HL-60/S4 treated with retinoic acid at 250 ng/mL for 4 days and 3 days (cell line): ENCODE results near the gene ANKMY1.

Source experiments
- in situ Hi-C: fragments of 300-500 bp; cut with MboI; formaldehyde crosslinking; loops from 2 replicates; pipeline ENCODE4 v1.7.0; 2022; ENCODE audit warnings: low sequenced_read_pairs

Gene ANKMY1

DNA sequence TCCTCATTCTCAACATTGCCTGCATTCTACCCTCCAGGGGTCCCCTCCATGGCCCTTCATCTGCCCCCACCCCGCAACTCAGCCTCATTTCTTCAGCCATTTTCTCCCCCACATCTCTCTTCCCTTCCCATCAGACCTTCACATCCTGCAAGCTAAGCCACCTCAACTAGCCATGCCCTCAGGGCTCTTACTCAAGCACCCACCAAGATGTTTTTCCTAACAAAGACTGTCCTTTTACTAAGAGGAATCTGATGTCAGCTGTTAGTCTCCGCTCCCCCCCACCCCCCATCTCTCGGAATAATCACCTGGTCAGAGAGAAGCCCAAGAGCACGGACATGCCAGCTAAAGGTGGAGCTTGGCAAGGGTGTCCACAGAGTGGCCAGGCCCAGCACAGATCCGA lies 24.0 kb upstream of the ANKMY1 start:
- in situ Hi-C loops = no loop called here

DNA sequence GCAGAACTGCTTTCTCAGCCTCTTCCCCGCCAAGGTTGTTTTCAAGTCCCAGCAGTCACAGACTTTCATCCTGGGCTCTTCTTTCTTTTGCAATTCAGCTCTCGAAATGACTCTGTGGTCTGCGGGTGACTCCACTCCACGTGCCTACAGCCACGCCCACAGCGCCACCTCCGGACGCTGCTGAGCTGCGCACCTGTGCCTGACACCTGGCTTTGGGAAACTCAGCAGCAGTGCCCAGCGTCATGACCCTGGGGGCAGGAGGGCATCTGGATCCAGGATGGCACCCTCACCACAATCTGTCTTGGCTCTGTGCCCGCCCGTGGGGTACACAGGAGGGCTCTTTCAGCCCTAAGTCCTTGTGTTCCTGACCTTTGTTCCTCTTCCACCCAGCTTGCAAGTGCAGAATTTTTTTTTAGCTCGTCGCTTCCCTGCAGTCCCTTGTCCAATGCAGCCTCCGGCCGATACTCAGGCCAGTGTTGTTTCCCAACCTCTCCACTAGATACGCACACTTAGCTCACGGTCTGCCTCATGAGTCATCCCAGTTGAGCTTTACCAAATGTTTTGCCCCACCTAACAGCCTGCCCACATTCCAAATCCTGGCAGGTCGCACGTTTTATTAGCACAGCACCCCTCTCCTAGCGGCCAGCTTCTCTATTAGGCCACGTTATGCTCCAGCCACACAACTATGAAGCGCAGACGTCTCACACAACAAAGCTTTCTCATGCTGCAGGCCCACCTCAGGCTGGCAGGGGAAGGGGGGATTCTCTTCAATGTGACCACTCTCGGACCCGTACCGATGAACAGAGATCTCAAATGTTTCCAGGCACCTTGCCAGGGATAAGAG lies 22.2 kb upstream of the ANKMY1 start:
- in situ Hi-C loops = no loop called here

DNA sequence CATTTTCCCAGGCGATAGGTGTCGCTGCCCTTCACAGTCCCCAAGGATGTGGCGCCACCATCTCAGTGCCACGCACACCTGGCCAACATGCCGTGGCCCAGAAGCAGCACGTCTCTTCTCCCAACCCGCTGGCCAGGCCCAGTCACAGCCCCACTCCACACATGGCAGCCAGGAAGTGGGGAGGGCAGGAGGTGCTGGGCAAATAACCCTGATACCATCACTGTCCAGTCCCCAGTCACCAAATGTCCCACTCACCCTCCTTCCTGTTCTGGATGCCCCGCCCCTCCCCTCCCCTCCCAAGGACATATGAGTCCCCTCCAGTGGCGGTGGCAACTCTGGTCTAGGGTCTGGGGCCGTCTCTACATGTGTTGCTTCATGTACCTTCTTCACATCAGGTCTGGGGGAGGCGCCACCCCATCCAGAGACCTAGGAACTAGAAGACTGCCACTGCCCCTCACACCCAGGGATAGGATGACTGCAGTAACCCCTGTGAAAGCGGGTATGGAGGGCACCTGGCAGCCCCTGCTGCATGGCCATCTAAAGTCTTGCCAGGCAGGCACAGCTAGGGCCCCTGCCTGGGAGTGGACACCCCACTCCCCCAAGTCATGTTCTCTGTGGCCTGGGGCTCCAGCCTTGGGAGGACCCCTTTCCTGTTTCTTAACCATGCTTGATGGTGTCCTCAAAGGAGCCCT lies 21.4 kb upstream of the ANKMY1 start:
- in situ Hi-C loops = no loop called here

DNA sequence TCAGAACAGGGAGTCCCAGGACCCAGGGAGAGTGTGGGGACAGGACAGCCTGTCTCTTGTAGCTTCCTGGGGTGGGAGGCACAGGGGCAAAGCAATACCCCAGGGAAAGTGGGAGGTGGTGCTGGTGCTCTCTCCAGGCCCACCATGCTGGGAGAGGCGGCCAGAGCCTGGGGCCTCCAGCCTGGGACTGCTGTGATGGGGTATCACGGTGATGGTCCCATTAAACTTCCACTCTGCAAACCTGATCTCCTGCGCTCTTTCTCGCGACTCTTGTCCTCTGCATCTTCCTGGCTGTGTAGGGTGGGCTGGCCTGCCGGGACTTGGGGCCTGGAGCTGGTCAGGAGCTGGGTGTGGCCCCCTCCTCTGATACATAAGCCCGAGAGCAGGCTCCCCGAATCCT lies 20.7 kb upstream of the ANKMY1 start:
- in situ Hi-C loops = no loop called here

DNA sequence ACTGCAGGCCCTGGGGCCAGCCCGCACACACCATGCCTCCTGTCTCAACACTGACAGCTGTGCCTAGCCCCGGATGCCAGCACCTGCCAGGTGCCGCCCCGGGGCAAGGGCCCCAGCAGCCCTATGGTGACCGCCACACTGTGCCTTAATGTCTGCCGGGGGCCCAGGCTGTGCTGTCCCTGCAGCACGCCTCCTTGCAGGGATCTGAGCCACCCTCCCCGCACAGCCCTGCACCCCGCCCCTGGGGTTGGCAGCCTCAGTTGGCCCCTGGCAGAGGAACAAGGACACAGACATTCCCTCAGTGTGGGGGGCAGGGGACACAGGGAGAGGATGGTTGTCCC lies 20.3 kb upstream of the ANKMY1 start:
- in situ Hi-C loops = no loop called here

DNA sequence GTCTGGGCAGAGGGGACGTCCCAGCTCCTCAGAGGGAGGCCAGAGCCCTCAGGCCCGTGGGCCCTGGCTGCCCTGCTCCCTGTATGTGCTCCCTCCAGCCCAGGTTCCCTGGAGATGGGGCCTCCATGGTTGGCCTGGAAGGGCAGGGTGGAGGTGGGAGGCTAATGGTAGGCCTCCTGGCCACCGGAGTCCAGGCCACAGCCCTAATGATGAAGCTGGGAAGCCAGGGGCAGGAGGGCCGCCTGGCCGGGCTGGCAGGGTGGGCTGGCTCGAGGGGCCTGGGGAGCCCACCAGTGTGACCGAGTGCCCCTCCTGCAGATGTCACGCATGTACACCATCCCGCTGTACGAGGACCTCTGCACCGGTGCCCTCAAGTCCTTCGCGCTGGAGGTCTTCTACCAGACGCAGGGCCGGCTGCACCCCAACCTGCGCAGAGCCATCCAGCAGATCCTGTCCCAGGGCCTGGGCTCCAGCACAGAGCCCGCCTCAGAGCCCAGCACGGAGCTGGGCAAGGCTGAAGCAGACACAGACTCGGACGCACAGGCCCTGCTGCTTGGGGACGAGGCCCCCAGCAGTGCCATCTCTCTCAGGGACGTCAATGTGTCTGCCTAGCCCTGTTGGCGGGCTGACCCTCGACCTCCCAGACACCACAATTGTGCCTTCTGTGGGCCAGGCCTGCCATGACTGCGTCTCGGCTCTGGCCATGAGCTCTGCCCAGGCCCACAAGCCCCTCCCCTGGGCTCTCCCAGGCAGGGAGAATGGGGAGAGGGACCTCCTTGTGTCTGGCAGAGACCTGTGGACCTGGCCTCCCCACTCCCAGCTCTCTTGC lies 19.7 kb upstream of the ANKMY1 start:
- in situ Hi-C loops = no loop called here

DNA sequence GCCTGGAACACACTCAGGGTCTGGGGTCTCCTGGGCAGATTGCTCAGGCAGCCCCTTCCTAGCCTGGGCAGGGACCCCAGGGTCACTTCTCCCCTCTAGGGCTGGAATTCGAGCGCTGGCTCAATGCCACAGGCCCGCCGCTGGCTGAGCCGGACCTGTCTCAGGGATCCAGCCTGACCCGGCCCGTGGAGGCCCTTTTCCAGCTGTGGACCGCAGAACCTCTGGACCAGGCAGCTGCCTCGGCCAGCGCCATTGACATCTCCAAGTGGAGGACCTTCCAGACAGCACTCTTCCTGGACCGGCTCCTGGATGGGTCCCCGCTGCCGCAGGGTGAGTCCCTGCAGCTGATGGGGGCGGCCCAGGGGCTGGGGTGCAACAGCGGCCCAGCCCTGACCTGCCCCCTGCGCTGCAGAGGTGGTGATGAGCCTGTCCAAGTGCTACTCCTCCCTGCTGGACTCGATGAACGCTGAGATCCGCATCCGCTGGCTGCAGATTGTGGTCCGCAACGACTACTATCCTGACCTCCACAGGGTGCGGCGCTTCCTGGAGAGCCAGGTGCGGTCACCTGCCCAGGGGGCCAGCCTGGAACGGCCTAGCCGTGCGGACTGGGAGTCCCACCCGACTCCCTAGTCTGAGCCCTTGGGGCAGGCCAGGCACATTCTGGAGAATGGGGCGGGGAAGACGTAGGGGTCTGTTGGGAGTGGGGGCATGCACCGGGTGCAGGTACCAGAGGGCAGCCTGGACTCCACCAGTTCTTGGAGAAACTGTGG lies 18.8 kb upstream of the ANKMY1 start:
- in situ Hi-C loops = no loop called here

DNA sequence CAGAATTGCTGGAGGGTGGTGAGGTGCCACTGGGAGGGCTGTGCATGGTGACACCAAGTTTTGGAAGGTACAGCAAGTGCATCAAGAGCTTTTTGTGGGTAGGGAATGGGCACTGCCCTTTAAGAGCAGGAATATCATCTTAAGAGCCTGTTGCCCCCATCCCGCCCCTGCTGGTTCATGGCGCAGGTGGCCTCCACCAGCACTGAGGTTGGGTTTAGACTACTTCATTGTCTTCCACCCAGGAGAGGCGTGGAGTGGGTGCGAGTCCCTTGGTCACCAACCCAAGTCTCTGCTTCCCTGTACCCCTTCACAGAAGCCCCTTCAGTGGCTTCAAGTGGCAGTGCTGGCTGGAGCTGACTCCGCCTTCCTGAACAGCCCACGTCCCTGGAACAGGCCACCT lies 18.2 kb upstream of the ANKMY1 start:
- in situ Hi-C loops = no loop called here

DNA sequence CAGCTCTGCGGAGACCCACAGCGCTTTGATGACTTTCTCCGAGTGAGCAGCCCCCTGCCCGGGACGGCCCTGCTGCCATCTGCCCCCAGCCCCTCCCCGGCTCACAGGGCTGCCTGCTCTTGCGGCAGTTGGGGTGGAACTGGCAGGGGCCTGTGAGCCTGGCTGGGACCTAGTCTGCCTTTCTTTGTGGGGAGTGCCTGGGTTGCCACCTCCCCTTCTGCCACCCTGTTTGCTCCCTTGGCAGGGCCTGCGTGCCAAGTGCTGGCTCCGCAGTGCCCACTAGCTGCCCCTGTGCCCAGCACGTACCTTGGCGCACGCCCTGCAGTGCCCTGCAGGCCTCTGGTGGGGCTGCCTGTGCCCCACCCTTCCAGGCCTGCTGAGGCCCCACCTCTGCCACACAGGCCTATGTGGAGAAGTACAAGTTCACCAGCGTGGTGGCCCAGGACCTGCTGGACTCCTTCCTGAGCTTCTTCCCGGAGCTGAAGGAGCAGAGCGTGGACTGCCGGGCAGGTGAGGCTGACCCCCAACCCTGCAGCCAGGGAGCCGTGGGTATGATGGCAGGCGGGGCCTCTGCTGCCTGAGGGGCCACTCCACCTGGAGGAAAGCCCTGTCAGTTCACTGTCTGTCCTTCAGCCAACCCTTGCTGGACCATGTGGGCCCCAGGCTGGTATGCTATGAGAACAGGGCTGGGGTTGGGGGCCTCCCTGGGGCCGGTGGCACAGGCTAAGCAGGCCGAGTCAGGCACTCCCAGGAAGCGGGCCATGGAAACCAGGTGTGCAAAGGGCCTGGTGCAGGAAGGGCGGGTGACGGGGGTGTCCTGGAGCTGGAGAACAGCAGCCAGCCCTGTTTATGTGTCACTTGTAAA lies 17.5 kb upstream of the ANKMY1 start:
- in situ Hi-C loops = no loop called here

DNA sequence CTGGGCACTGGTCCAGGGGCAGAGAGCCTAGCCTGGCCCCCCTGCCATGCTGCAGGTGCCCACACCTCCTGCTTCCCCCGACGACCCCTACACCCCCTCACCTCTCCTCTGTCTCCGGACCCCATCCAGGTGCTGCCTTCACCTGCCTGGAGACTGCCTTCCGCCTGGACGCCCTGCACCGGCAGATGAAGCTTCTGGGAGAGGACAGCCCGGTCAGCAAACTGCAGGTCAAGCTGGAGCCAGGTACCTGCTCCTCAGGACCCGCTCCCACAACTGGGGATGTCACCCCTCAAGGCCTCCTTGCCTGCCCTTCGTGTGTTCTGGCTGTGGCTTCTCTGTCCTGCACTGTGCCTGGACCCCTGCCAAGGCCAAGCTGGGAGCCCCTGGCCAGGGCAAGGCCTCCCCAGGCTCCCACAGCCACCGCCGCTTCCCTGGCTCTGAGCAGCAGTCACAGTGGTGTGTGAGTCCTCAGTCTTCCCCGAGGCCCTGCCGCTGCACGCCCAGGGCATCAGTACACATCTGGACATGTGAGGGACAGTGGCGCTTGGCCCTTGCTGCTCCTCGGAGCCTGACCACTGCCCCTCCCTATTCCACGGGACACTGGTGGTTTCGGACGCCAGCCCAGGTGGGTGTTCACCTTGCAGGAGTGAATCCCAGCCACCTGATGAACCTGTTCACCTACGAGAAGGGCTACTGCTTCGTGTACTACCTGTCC lies 16.8 kb upstream of the ANKMY1 start:
- in situ Hi-C loops = no loop called here

DNA sequence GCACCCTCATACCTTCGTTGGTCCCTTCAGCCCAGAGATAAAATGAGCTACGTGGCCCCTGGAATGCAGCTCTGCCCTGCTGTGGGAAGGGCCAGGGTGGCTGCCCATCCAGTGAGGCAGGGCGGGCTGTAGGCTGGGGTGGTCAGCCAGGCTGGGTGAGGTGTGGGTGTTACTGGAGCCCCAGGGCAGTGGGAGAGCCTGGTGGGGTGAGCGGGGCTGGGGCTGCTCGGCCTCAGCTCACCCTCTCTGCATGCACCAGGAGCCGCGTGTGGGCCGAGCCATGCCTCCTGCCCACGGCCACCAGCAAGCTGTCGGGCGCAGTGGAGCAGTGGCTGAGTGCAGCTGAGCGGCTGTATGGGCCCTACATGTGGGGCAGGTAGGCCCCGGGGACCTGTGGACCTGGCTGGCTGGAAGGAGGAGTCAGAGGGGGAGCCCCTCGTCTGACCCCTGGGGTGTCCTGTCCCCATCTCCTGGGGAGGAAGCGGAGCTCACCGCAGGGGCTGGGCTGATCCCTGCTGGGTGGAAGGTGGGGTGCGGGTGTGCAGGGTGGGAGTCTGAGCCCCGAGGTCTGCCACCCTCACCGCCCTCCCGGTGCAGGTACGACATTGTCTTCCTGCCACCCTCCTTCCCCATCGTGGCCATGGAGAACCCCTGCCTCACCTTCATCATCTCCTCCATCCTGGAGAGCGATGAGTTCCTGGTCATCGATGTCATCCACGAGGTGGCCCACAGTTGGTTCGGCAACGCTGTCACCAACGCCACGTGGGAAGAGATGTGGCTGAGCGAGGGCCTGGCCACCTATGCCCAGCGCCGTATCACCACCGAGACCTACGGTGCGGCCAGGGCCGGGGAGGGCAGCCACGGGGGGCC lies 16.0 kb upstream of the ANKMY1 start:
- in situ Hi-C loops = no loop called here

DNA sequence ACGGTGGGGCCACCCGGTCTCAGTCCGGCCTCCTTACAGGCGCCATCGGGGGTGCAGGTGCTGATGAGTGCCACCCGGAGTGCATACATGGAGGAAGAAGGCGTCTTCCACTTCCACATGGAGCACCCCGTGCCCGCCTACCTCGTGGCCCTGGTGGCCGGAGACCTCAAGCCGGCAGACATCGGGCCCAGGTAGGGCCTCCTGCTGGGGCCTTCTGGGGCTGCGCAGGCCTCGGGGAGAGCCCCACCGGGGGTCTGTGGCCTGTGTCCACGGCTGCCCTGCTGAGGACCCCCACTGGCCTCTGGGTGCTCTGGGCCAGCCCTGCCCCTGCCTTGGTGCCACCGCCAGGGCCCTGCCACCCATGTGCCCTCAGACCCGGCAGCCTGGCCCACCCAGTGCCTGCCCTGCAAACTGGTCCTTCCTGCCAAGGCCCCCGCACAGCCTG lies 15.3 kb upstream of the ANKMY1 start:
- in situ Hi-C loops = no loop called here

DNA sequence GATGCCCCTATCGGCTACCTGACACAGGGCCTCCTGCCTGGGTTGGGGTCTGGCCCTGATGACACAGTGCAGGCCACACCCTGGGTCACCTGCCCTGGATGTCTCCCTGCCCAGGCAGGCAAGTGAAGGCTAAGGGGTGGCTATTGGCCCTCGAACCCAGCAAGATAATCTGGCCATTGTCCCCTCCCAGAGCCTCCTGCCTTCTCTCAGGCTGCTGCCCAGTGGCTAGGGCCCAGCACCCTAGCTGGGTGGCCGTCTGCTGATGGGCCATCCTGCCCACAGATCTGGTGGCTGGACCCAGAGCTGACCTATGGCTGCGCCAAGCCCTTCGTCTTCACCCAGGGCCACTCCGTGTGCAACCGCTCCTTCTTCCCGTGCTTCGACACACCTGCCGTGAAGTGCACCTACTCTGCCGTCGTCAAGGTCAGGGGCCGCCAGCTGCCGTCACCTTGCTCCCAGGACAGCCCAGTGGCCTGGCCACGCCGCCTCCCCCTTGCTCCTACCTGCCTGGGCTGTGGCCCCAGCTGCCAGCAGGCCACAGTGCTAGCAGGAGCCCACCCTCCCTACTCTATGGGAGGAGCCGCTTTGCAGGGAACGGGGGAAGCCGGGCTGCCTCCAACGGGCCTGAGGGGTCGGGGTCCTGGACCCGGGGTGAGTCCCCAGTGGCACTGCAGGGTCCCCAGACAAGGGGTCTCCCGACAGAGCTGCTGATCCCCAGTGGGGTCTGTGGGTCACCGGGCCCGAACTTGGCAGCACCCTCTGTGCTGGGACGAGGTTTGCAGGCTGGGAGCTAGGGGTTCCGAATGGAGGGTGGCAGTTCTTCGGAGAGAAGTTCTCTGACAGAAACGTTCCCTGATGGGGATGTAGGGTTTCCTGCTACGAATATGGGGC lies 14.6 kb upstream of the ANKMY1 start:
- in situ Hi-C loops = no loop called here

DNA sequence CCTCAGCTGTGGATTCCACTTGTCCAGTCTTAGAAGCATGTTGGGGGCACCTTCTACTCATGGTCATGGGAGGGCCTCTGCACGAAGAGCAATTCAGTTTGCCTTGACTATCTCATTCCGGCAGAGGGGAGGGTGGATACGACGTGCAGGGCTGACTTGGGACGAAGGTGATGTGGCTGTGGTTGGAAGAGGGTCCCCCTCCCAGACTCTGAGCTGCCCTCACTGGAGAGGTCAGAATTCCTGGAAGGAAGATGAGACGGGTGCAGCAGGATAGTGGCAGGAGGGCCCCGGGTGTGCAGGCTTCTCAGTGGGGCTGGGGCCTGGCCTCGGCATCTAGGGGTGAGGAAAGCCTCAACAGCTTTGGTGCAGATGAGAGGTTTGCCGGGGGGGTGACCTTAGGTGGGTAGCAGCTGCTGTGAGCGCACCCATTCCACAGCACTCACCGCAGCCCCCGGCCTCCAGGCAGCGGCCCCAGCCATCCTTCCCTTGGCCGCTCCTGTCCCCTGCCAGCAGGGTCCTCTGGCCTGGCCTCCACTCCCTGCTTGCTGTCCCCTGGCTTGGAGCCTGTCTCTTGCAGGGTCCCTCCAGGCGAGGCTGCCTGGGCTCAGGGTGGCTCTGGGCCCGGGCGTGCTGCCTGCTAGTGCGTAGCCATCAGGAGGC lies 13.7 kb upstream of the ANKMY1 start:
- in situ Hi-C loops = no loop called here

DNA sequence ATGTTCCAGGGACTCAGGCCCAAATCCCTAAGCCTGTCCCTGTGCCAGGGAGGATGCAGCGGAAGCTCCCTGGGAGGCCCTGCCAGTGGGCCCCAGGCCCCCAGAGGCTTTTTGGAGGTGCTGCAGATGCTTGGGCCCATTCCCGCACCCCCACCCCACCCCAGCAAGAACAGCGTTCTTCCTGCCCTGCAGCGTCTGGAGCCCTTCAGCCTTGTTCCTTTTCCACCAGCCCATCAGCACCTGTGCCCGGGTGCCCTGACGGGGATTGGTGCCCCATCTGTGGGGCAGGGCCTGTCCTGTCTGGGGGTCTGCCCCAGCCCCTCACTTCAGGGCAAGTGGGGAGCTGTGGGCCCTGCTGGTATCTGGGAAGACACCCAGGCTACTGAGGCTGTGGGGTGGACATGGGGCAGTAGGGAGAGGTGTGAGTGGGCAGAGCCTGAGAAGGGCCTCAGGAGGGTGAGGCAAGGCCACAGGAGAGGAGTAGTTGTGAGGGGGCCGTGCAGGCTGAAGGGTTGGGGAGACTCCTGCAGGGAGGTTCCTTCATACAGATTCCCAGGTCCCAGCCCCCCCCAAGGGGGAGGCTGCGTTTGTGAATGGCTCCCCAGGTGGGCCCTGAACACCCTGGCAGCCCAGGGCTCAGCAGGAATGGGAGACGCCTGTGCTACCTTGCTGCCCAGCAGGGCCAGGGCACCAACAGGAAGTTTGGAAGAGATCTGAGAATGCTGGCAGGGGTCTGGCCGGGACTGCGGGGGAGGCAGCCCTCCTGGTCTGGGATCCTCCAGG lies 12.9 kb upstream of the ANKMY1 start:
- in situ Hi-C loops = no loop called here

DNA sequence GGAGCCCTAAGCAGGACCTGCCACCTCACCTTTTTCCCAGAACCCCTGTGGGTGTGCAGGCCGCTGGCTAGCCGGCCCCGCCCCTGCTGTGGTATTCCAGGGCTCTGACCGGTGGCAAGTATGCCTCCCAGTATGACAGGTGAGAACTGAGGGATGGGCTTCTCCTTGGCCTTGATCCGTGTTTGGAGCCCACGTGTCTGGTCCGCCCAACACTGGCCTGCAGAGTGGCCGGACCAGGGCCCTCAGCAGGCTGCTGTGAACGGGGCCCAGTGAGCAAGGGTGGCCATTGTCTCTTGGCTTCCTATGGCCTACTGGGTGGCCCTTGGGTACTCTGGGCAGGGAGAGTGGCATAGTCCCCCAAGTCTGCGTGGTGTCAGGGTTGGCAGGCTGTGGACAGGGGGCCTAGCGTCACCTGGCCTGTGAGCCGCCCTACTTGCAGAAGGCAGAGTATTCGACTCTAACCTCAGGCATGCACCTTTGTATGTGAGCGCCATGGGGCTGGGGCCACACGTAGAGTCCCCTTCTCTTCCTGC lies 12.3 kb upstream of the ANKMY1 start:
- in situ Hi-C loops = no loop called here
